GM19099 (cell line): ENCODE measurements around the gene LATS1.

Source experiments
- POLR2A ChIP-seq: IDR thresholded peaks from 3 replicates; pipeline ENCODE4 v1.6.1; 2011; ENCODE audit warnings: low read depth; ENCODE audit not compliant: insufficient read length; ENCODE audit errors: extremely low read depth

LATS1 gene

DNA sequence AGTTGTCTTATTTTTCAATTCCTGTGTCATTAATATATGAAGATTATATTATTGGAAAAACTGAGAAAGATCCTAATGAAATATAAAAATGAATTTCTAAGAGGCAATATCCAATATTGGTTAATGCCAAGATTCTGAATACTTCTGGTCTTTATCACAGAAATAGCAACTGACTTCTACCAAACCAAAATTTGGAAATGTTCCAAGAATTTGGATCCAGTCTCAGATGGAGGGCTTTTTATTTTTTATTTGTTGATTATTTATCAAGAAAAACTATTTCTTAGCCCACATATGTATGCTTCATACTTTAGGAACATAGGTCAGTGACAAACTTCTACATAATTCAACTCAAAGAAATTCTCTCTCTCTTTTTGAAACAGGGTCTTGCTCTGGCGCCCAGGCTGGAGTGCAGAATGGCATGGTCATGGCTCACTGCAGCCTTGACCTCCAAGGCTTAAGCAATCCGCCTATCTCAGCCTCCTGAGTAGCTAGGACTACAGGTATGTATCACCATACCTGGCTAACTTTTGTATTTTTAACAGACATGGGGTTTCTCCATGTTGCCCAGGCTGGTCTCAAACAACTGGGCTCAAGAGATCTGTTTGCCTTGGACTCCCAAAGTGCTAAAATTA lies 15.3 kb upstream of the LATS1 start:
- no peak for TF ChIP-seq POLR2A

DNA sequence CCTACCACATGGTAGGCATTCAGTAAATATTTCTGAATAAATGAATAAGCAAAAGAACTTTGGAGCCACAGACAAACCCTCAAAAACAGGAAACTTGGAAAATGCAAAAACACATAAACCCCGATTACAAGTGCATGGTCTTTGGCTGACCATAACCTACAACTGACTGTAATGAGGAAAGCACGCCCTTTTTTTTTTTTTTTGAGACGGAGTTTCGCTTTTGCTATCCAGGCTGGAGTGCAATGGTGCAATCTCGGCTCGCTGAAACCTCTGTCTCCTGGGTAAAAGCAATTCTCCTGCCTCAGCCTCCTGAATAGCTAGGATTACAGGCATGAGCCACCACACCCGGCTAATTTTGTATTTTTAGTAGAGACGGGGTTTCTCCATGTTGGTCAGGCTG lies 11.9 kb upstream of the LATS1 start:
- TF ChIP-seq POLR2A: no peak

DNA sequence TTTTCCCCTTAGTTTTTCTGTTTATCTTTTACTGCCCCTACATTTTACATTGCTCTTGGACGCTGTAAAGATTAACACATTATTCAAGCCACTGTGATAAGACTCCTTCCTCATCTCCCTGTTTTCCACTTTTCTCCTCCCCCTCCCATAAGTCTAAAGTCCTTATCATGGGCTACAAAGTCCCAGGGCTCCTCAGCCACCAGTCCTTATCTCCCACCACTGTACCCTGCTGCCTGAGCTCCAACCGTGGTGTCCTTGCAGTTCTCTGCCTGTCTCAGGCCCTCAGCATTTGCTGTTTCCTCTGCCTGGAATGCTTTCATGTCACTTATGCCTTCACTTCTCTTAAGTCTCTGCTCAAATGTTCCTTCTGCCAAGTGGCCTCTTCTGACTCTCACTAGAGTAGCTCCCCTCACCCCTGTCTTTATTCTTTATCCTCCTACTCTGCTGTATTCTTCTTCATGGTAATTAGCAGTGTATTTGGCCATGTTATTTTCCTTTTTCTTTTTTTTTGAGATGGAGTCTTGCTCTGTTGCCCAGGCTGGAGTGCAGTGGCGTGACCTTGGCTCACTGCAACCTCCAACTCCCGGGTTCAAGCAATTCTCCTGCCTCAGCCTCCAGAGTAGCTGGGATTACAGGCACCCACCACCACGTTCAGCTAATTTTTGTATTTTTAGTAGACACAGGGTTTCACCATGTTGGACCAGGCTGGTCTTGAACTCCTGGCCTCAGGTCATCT lies 10.8 kb upstream of the LATS1 start:
- no peak for TF ChIP-seq POLR2A

DNA sequence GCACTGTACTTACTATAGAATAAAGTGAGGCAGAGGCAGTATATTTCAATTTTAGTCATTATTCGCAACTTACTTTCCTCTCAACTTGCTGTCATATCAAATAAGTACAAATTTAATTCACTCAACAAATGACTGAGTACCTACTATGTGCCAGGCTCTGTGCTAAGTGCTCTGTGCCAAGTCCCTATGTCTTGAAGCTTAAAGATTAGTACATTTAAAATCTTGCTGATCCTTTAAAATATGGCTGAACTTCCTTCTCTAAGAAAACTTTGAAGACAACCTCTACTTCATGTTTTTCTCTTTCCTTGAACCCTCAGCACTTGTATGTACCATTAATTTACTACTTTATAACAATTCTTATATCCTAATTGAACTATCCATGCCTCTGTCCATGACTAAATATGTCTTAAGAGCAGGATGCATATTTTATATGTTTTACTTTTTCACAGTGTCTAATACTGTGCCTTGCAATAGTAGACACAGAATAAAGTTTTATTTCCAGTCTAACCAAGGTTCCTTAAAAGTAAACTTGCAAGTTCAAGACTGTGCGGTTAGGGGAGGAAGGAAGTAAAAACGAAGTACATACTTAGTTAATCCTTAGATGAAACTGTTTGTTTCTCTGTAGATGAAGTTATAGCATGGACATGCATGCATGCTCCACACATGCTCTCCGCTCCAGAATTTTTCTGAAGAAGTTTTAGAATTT lies 10.0 kb upstream of the LATS1 start:
- TF ChIP-seq POLR2A: no peak

DNA sequence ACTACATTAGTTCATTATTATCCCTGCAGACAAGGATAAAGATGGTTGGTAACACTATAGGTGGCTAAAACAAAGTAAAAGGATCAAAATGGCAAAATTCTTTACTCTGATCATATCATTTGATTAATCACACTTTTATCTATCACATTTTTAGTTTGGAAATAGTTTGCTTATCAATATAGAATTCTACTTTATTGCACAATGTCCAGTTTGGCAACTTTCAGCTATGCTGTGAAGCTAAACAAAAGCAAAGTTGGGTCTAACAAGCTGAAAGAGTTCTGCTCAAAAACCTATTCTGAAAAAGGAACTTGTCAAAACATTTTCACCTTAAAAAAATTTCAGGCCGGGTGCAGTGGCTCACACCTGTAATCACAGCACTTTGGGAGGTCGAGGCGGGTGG lies 7.9 kb upstream of the LATS1 start:
- TF ChIP-seq POLR2A: no peak

DNA sequence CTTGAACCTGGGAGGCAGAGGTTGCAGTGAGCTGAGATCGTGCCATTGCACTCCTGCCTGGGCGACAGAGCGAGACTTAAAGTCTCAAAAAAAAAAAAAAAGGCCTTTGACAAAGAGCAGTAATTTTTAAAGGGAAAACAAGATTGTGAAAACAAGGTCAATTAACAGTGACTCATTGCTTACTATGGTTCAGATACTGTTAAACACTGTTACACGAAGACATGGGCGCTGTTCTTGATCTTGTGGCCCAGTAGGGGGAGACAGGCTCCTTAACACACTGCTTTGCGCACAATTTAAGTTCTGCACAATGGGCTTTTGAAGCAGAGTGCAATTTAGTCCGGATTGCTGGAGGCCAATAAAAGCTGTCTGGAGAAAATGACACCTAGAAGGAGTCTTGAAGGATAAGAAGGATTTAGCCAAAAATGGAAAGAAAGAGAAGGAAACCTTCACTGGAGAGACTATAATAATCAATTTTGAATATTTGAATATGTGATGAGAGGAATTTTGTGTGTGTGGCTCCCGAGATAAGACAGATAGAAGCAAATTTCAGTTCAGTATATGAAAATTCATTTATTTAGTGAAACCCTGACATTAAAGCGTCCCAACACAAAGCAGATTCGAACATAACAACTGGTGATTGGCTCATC lies 6.0 kb upstream of the LATS1 start:
- no peak for TF ChIP-seq POLR2A

DNA sequence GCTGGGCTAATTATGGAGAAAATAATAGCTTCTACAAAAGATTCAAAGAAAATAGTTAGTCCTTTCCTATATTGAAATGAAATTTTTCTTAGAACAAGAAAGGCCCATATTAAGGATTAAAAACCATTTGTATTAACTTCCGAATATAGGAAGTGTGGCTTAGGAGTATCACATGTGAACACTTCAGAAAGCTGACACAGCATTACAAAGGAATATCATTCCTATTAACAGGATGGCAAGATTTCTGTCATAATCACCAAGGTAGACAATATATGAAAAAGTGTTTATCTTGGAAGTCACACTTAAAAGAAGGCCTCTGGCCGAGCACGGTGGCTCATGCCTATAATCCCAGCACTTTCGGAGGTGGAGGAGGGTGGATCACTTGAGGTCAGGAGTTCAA lies 5.4 kb upstream of the LATS1 start:
- TF ChIP-seq POLR2A: no peak

DNA sequence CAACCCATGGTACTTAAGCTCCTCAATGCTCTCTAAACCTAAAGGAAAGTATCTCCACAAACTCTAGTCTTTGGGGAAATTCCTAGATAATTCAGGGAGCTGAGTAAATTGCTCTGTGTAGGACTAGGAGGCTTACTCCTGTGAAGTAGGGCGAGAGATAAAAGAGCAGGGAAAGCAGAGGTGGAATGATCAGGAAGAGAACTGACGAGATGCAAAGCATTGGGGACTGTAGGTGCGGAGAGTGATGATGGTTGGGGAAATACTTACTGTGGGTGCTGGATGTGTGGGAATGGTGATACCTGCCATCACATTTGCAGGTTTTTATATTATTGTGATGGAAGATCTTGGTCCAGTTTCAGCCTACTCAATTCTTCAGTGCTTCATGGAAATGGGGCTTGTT lies 1.6 kb upstream of the LATS1 start:
- no peak for TF ChIP-seq POLR2A

DNA sequence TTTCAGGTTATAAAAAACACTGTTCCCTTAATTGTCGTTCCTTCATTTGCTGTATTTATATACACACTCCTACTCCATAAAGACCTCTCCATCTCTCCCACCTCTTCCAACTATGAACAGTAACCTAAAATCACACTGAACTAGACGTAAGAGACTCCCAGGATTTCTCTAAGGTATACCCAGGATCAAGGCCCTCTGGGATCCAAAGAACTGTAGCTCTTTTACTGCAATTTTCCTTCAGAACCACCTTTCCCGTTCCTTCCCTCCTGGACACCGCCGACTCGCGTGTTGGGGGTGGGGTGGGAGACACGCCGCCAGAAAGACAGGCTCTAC lies 680 bp downstream of the LATS1 start:
- no peak for TF ChIP-seq POLR2A

DNA sequence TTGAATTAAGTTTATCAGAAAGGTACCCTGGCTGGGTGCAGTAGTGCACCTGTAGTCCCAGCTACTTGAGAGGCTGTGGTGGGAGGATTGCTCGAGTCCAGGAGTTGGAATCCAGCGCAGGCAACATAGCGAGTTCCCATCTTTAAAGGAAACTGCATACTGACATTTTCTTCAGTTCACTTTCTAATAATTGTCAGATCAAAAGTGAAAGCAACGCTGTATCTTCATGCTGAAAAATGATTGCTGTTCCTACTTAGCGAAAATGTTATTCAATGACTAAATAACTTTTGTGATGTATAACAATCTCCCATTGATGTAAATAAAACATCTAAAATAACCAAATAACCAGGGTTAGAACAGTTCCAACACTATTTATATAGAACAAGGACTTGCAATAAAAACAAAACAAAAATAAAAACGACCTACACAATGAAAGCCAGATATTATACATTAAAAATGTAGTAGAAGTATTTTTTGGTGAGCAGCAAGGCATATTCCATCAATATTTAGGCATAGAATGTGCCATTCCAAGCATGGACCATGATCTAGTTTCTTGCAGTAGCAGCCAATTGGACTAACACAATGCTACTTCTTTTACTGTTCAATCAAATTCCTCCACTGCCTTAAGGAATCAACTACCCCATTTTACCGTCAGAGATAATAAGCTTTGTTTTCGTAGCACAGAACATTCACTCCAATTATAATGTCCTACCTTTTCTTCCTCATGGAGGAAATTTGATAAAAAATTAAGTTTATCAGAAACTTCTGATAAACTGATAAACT lies 1.5 kb downstream of the LATS1 start:
- no peak for TF ChIP-seq POLR2A

DNA sequence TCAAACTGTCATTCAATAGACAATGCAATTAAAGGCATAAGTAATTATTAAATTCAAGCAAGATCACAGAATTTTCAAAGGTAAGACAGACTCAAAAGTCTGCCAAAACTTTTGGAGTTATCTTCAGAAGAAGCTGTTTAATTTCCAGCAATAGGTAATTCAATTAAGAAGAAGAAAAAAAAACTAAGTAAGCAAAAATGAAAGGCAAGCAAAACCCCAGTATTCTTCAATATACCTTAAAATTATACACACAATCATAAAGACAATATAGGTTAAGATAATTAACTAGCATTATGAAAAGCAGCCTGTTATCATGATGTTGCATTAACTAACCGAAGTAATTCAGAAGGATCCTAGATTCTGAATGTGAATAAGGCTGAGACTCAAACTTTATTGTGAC lies 3.5 kb downstream of the LATS1 start:
- no peak for TF ChIP-seq POLR2A

DNA sequence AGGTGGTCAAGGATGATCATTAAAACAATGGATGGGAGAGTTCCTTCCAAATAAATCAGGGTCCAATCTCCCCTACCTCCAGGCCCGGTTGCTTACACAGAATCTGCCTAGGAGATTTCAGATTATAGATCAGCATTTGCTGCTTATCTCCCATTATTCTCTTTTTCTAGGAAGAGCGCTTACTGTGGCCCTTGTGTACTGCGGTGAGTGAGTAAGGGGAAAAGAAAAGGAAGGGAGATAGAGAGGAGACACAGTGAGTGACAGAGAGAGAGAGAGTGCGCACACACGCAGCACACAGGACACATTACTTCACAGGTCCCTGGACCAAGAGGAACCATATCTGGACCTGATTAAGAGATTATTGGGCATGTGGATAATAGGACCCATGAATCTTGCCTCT lies 6.2 kb downstream of the LATS1 start:
- TF ChIP-seq POLR2A: no peak

DNA sequence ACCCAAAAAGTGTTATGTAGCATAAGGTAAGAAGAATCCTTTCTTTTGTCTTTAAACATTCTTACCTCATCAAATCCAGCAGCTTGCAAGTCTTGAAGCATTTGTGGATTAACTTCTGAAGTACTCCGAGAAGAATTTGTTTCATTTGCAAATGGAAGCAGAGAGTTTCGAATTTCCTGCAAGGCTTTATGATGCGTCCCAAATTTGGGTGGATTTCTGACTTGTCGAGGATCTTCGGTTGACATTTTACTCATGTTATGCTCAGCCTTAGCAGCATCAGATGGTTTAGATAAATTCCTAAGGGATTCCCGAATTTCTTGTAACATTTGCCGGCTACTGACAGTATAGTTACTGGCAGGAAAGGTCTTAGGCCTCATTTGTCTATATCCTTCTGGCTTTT lies 16.2 kb downstream of the LATS1 start:
- no peak for TF ChIP-seq POLR2A

DNA sequence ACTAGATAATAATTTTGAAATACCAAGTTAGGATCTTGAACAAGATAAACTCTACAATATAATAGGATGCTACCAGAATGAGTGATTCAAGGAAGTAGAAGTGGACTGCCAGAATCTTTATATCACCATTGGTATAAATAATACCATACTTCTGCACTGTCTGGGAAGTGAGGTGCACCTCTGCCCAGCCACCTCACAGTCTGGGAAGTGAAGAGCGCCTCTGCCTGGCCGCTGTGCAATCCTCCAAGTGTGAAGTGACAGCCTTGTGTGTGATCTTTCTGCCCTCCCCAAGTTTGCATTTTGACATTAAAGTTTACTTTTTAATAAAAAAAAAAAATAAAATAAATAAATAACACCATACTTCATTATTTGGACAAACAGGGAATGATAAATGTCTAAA lies 18.8 kb downstream of the LATS1 start:
- no peak for TF ChIP-seq POLR2A

DNA sequence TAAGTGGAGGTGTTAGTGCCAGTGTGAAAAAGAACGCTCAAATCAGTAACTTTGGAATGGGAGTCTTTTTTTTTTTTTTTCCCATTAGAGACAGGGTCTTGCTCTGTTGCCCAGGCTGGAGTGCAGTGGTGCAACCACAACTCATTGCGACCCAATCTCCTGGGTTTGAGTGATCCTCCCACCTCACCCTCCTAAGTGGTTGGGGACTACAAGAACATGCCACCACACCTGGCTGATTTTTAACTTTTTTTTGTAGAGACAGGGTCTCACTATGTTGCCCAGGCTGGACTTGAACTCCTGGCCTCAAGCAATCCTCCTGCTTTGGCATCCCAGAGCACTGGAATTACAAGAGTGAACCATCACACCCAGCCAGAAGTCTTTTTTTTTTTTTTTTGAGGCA lies 19.7 kb downstream of the LATS1 start:
- TF ChIP-seq POLR2A: no peak

DNA sequence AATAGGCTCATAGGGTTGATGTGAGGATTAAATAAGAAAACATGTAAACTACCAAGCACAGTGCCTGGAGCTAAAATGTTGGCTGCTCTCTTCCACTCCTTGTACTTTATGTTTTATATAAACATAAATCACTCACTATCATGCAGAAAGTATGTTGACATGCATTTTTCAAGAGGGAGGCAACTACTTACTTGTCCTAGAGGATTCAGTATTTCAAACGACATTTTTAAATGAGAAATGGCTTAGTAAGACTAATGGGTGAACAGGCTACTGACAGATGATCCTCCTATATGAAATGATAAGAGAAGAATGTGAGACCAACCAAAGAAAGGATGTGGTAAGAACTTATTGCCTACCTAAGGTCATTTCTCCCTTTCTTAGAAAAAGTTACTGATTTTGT lies 21.0 kb downstream of the LATS1 start:
- TF ChIP-seq POLR2A: no peak

DNA sequence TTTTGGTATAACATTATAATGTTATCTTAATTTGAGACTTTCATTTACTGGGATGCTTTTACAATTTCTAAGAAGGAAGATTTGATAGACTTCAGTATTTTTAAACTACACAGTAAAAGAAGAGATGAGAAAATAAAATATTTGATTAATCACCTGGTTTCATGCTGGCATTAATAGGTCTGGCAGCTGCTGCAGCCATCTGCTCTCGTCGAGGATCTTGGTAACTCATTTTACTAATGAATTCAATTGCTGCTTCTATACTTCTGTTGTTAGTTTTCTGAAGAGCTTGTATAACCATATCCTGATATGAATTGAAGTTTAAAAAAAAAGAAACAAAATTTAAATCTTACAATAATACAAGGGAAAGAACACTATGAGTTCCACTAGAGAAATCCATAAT lies 23.0 kb downstream of the LATS1 start:
- no peak for TF ChIP-seq POLR2A
